ENCODE data around the gene ADAM17. TPM values are rescaled to one million over a fixed set of nuclear protein-coding genes. Genes with fewer than 3 reads are reported as not detected.

ADAM17 gene
- polyA plus RNA-seq, 1 donor (not counting 4 experiments of a cell fraction or from before 2014, with no cell fraction given): 13.3 TPM

- Histone ChIP-seq H2AFZ (ENCODE audit: control insufficient read depth, low read length) (no peak overlapping the region), H3K4me3 (ENCODE audit: control insufficient read depth in 2 of 3, extremely low read depth in 1 of 3, insufficient read depth in 2 of 3, low read depth in 1 of 3, low read length in 3 of 3) (no peak overlapping the region), H3K4me1 (ENCODE audit: control insufficient read depth, extremely low read depth, insufficient read depth, low read length) (no peaks in the 10 kb centered on the region), H3K79me2 (ENCODE audit: control insufficient read depth, insufficient read depth, low read length) (no peaks in the 10 kb centered on the region), H3K27ac (ENCODE audit: control insufficient read depth, insufficient read depth, low read length) (no peak overlapping the region), H3K36me3 (ENCODE audit: control insufficient read depth in 2 of 2, extremely low read depth in 1 of 2, insufficient read depth in 2 of 2, low read length in 2 of 2) (peaks cover 22 to 25% of the 10 kb centered on the region in 2 experiments), H4K20me1 (ENCODE audit: control insufficient read depth, extremely low read depth, insufficient read depth, low read length) (no peaks in the 10 kb centered on the region), H3K9ac (ENCODE audit: control insufficient read depth, extremely low read depth, insufficient read depth, low read length) (no peak overlapping the region), H3K4me2 (ENCODE audit: control insufficient read depth, extremely low read depth, insufficient read depth, low read depth, low read length) (no peak overlapping the region), H3K9me3 (ENCODE audit: control insufficient read depth, low read depth, low read length) (no peaks in the 10 kb centered on the region), H3K9me1 (ENCODE audit: control insufficient read depth, extremely low read depth, insufficient read depth, low read length) (no peaks in the 10 kb centered on the region), H3K27me3 (ENCODE audit: control insufficient read depth, extremely low read depth, insufficient read depth, low read length) (no peaks in the 10 kb centered on the region)
- DNase-seq (ENCODE audit: low read depth, low spot score): no peak
- FAIRE-seq: no peak
- no peak for TF ChIP-seq EZH2 (IDR thresholded peaks at IDR 0.05; ENCODE audit: low read length)
- TF ChIP-seq, protein P1, sequence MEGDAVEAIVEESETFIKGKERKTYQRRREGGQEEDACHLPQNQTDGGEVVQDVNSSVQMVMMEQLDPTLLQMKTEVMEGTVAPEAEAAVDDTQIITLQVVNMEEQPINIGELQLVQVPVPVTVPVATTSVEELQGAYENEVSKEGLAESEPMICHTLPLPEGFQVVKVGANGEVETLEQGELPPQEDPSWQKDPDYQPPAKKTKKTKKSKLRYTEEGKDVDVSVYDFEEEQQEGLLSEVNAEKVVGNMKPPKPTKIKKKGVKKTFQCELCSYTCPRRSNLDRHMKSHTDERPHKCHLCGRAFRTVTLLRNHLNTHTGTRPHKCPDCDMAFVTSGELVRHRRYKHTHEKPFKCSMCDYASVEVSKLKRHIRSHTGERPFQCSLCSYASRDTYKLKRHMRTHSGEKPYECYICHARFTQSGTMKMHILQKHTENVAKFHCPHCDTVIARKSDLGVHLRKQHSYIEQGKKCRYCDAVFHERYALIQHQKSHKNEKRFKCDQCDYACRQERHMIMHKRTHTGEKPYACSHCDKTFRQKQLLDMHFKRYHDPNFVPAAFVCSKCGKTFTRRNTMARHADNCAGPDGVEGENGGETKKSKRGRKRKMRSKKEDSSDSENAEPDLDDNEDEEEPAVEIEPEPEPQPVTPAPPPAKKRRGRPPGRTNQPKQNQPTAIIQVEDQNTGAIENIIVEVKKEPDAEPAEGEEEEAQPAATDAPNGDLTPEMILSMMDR (optimal IDR thresholded peaks at IDR 0.05 in 1 of 3, IDR thresholded peaks at IDR 0.05 in 1 of 3, conservative IDR thresholded peaks at IDR 0.05 in 1 of 3; ENCODE audit: extremely low read depth in 1 of 3, insufficient read depth in 2 of 3, low read length in 3 of 3): no peak
- dilution Hi-C loops (cut with MboI; ENCODE audit: extremely low pct_ligation_motif_present, low sequenced_read_pairs): no loop called here
Measured at GRCh38 chr2:9439536-9439935, 116.1 kb downstream of the ADAM17 start.

Other genes with a start within 250 kb of the ADAM17 start
- 84.9 to 169 TPM (median 110 TPM) in 3 replicates for gene ITGB1BP1, start 132.3 kb downstream of the ADAM17 start, polyA plus RNA-seq
- 21.1 to 42.8 TPM (median 31.1 TPM) in 3 replicates for gene CPSF3, start 132.2 kb downstream of the ADAM17 start, polyA plus RNA-seq
- 56.9 to 65.0 TPM (median 59.6 TPM) in 3 replicates for gene IAH1, start 81.3 kb downstream of the ADAM17 start, polyA plus RNA-seq
- 365 to 593 TPM (median 369 TPM) in 3 replicates for gene YWHAQ, start 75.2 kb upstream of the ADAM17 start, polyA plus RNA-seq

Measured in keratinocyte (primary cell).